ENCODE data around the gene CORO7. TPM values are rescaled to one million over a fixed set of nuclear protein-coding genes. Genes with fewer than 3 reads are reported as not detected.

Gene CORO7
- total and polyA plus RNA-seq, 9 of the 15 experiments (the other 6 are each of a cell fraction or from before 2014, with no cell fraction given), result 0.45 to 77.2 (median 18.7) TPM

DNA sequence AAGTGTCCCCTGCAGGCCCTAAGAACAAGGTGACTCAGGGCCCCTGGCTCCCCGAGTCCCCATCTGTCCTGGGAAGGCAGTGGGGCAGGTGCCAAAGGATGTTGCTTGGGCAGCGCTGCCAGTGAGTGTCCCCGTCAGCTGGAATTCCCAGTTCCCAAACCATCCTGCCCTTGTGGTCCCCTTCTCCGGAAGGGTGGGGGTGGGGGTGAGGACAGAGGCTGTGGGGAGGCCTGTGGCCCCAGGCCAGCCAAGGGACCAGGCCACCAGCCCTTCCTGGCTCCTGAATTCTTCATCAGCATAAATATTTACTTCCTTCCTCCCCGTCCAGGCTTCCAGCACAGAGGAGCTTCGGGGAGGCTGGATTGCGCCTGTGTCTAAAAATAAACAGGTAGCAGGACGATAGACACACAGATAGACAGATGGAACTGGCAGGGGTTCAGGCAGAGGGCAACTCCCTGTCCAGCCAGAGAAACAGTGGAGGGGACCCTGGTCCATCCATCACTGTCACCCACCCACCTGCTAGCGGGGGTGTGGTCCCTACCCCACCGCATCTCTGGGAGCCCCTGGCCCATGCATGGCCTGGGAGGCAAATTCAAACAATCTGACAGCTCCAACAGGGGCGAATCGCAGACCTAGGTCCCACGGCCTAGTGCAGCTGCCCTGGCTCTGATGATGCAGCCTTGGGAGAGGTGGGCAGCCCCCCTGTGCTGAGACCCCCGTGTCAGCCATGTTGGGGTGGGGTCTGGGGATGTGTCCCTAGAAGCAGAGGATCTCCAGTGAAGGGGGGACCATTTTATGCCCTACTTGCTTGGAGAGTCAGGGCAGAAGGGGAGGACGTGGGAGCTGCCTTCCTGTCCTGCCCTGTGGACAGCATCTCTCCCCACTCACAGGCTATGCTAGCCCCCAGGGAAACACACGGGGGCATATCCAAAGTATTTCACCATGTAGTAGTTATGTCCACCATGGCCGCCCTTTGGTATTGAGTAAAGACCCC is 87.3 kb downstream of the CORO7 start (continued):
- TF ChIP-seq, protein P1, sequence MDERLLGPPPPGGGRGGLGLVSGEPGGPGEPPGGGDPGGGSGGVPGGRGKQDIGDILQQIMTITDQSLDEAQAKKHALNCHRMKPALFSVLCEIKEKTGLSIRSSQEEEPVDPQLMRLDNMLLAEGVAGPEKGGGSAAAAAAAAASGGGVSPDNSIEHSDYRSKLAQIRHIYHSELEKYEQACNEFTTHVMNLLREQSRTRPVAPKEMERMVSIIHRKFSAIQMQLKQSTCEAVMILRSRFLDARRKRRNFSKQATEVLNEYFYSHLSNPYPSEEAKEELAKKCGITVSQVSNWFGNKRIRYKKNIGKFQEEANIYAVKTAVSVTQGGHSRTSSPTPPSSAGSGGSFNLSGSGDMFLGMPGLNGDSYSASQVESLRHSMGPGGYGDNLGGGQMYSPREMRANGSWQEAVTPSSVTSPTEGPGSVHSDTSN (CRISPR knock-in tag; IDR thresholded peaks at IDR 0.05; ENCODE audit: low read depth), result no peak
- TF ChIP-seq, protein P1 (tag; conservative IDR thresholded peaks at IDR 0.05; ENCODE audit: low read depth), result 0 out of 2 replicates have a peak, but pooled peaks have one; percentile 17
- TF ChIP-seq ZBTB7A (IDR thresholded peaks at IDR 0.05; ENCODE audit: borderline replicate concordance, control insufficient read depth, low read depth, low read length), result peak; percentile 18; the same call in 1 of the 2 replicates
- TF ChIP-seq, protein P2, sequence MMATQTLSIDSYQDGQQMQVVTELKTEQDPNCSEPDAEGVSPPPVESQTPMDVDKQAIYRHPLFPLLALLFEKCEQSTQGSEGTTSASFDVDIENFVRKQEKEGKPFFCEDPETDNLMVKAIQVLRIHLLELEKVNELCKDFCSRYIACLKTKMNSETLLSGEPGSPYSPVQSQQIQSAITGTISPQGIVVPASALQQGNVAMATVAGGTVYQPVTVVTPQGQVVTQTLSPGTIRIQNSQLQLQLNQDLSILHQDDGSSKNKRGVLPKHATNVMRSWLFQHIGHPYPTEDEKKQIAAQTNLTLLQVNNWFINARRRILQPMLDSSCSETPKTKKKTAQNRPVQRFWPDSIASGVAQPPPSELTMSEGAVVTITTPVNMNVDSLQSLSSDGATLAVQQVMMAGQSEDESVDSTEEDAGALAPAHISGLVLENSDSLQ (IDR thresholded peaks at IDR 0.05), result peak; percentile 54; the same call in 1 of the 2 replicates
- no peak for TF ChIP-seq DACH1 (IDR thresholded peaks at IDR 0.05; ENCODE audit: partially characterized antibody)
- TF ChIP-seq CBFA2T2 (conservative IDR thresholded peaks at IDR 0.05), result no peak
- no peak for TF ChIP-seq ZNF133 (CRISPR knock-in tag; IDR thresholded peaks at IDR 0.05)

Measured in K562 (cell line).